ENCODE measurements around the gene ZNF236. TPM values are rescaled to one million over a fixed set of nuclear protein-coding genes. Genes with fewer than 3 reads are reported as not detected.
A peak's percentile ranks its signal among the peaks of the same experiment; 100 is the strongest.

ZNF236 gene
- total RNA-seq, 1 experiment from 2014 or later: 14.9 TPM

DNA sequence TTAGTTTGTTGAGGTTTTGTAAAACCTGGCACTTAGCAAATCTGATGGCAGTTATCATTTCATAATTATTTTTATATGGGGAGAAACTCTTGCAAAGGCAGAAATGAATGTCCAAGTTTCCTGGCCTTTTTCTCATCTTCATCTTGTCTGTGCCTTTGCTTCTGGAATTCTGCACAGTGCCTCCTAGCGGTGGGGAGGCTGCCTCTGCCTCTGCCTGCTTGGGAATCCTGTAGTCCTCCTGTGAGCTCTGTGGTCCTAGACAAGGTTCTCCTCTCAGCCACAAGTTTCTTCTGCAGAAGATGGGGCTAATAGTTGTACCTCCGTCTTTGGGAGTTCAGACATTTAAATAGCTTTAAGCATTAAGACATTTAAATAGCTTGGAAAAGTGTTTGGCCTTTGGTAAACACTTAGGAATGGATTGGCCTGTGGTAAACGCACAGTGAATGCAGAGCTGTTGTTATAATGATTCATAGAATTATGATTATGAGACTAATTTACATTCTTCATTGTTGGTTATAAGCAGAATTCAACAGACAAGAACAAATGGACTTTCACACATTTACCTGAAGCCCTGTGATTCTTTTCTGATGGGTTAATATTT, 101.2 kb downstream of the ZNF236 start:
- peaks cover 8% of the 10 kb centered on the region for H3K36me3 Mint-ChIP-seq (ENCODE audit: insufficient read depth, unreplicated experiment)
- no peak overlapping the region for H3K4me3 Mint-ChIP-seq (ENCODE audit: unreplicated experiment)
- H3K27me3 Mint-ChIP-seq (ENCODE audit: insufficient read depth, unreplicated experiment): no peaks in the 10 kb centered on the region
- H3K27me3 ChIP-seq (replicated peaks; ENCODE audit: control insufficient read depth, insufficient read depth, low read length): no peaks in the 10 kb centered on the region
- ChIA-PET CTCF (interaction anchor here (0.7 to 1.1 kb wide), 3 partner anchors 9 to 122 kb away, joined by 3 read pairs; no protein-coding TSS in a partner anchor), POLR2A (no interaction called here)
- peak; percentile 36 to 39 for DNase-seq
- H3K4me3 ChIP-seq (ENCODE audit: low read depth, low read length): no peak overlapping the region
- no peaks in the 10 kb centered on the region for H3K9me3 Mint-ChIP-seq (ENCODE audit: unreplicated experiment)
- no peaks in the 10 kb centered on the region for H3K36me3 ChIP-seq (ENCODE audit: control insufficient read depth, insufficient read depth, low read length)
- TF ChIP-seq, protein P1, sequence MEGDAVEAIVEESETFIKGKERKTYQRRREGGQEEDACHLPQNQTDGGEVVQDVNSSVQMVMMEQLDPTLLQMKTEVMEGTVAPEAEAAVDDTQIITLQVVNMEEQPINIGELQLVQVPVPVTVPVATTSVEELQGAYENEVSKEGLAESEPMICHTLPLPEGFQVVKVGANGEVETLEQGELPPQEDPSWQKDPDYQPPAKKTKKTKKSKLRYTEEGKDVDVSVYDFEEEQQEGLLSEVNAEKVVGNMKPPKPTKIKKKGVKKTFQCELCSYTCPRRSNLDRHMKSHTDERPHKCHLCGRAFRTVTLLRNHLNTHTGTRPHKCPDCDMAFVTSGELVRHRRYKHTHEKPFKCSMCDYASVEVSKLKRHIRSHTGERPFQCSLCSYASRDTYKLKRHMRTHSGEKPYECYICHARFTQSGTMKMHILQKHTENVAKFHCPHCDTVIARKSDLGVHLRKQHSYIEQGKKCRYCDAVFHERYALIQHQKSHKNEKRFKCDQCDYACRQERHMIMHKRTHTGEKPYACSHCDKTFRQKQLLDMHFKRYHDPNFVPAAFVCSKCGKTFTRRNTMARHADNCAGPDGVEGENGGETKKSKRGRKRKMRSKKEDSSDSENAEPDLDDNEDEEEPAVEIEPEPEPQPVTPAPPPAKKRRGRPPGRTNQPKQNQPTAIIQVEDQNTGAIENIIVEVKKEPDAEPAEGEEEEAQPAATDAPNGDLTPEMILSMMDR (IDR thresholded peaks at IDR 0.05; ENCODE audit: insufficient read depth in 1 of 2, low read depth in 1 of 2, low read length in 1 of 2, severe bottlenecking in 1 of 2, unreplicated experiment in 1 of 2): peak; percentile 14 to 60
- no peak overlapping the region for H3K27ac Mint-ChIP-seq (ENCODE audit: unreplicated experiment)
- no peaks in the 10 kb centered on the region for H3K4me1 Mint-ChIP-seq (ENCODE audit: low read depth, unreplicated experiment)
- intact Hi-C loops (cut with micrococcal nuclease; ENCODE audit: unreplicated experiment): loop anchor here (2.0 kb wide), 1 partner anchor 121 kb away; no protein-coding TSS in a partner anchor
- no peaks in the 10 kb centered on the region for H3K9me3 ChIP-seq
- BruUV-seq (replicated peaks): no TSS peak
- H3K4me1 ChIP-seq: no peaks in the 10 kb centered on the region

DNA sequence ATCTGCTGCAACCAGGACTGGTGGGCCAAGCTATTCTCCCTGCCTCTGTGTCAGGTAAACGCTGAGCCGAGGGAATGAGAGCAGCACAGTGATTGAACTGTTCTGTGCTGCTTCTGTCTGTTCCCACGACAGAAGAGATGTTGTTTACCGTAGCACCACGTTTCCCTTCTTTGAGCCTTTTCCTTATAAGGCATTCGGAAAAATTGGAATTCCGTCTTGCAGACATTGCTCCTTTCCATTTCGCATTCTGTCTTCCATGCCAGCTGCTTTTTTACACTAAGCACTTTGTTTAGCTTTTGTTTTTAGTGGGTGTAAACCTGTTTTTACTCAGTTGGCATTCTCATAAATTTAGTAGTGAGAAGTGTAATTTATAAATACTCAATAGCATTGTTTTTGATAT, 103.1 kb downstream of the ZNF236 start:
- H3K36me3 ChIP-seq (ENCODE audit: control insufficient read depth, insufficient read depth, low read length): no peaks in the 10 kb centered on the region
- H3K27me3 ChIP-seq (replicated peaks; ENCODE audit: control insufficient read depth, insufficient read depth, low read length): no peaks in the 10 kb centered on the region
- no peak overlapping the region for H3K4me3 ChIP-seq (ENCODE audit: low read depth, low read length)
- ChIA-PET CTCF (no interaction called here), POLR2A (no interaction called here)
- H3K9me3 Mint-ChIP-seq (ENCODE audit: unreplicated experiment): no peaks in the 10 kb centered on the region
- no peak overlapping the region for H3K27ac Mint-ChIP-seq (ENCODE audit: unreplicated experiment)
- intact Hi-C loops (cut with micrococcal nuclease; ENCODE audit: unreplicated experiment): no loop called here
- no peaks in the 10 kb centered on the region for H3K27me3 Mint-ChIP-seq (ENCODE audit: insufficient read depth, unreplicated experiment)
- BruUV-seq (replicated peaks): no TSS peak
- peaks cover 11% of the 10 kb centered on the region for H3K36me3 Mint-ChIP-seq (ENCODE audit: insufficient read depth, unreplicated experiment)
- TF ChIP-seq, protein P1 (IDR thresholded peaks at IDR 0.05; ENCODE audit: insufficient read depth in 1 of 2, low read depth in 1 of 2, low read length in 1 of 2, severe bottlenecking in 1 of 2, unreplicated experiment in 1 of 2): no peak
- H3K4me1 ChIP-seq: no peaks in the 10 kb centered on the region
- DNase-seq: no peak
- H3K9me3 ChIP-seq: no peaks in the 10 kb centered on the region
- no peak overlapping the region for H3K4me3 Mint-ChIP-seq (ENCODE audit: unreplicated experiment)
- no peaks in the 10 kb centered on the region for H3K4me1 Mint-ChIP-seq (ENCODE audit: low read depth, unreplicated experiment)

DNA sequence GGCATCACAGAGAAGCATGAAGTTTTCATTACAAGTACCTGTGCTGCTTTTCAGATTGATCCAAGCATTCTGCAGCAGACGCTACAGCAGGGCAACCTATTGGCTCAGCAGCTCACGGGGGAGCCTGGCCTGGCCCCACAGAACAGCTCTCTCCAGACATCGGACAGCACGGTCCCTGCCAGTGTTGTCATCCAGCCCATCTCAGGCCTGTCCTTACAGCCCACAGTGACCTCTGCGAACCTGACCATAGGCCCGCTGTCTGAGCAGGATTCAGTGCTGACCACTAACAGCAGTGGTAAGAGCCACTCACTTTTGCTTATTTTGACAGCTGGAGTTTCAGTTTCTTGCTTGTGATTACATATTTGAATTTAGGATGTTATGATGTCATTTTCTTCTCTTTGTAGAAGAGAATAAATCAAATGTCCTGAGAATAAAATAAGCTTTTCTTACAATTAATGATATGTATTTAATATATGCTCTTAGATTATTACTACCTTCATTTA, 104.9 kb downstream of the ZNF236 start:
- BruUV-seq (replicated peaks): no TSS peak
- Histone ChIP-seq H3K4me1 (no peaks in the 10 kb centered on the region), H3K36me3 (ENCODE audit: control insufficient read depth, insufficient read depth, low read length) (no peaks in the 10 kb centered on the region), H3K4me3 (ENCODE audit: low read depth, low read length) (no peak overlapping the region), H3K27me3 (replicated peaks; ENCODE audit: control insufficient read depth, insufficient read depth, low read length) (no peaks in the 10 kb centered on the region), H3K9me3 (no peaks in the 10 kb centered on the region)
- Mint-ChIP-seq H3K9me3 (ENCODE audit: unreplicated experiment) (no peaks in the 10 kb centered on the region), H3K4me3 (ENCODE audit: unreplicated experiment) (no peak overlapping the region), H3K36me3 (ENCODE audit: insufficient read depth, unreplicated experiment) (peaks cover 12% of the 10 kb centered on the region), H3K4me1 (ENCODE audit: low read depth, unreplicated experiment) (no peaks in the 10 kb centered on the region), H3K27me3 (ENCODE audit: insufficient read depth, unreplicated experiment) (no peaks in the 10 kb centered on the region), H3K27ac (ENCODE audit: unreplicated experiment) (no peak overlapping the region)
- TF ChIP-seq, protein P1 (IDR thresholded peaks at IDR 0.05; ENCODE audit: insufficient read depth in 1 of 2, low read depth in 1 of 2, low read length in 1 of 2, severe bottlenecking in 1 of 2, unreplicated experiment in 1 of 2): no peak
- POLR2A ChIA-PET: no interaction called here
- CTCF ChIA-PET: no interaction called here
- no peak for DNase-seq
- intact Hi-C loops (cut with micrococcal nuclease; ENCODE audit: unreplicated experiment): no loop called here
